HepG2 (cell line): ENCODE results near the gene LDLRAD4. TPM values are rescaled to one million over a fixed set of nuclear protein-coding genes. Genes with fewer than 3 reads are reported as not detected.

Experiments used
- AHR ChIP-seq: IDR thresholded peaks from 2 replicates; pipeline ENCODE4 v1.6.1; 2018; ENCODE audit warnings: missing genetic modification reagents, missing compliant biosample characterization
- ATF7 ChIP-seq, 2 experiments: fragments of 450-650 bp in 1 of 2; sonication (generic) in 1 of 2; formaldehyde crosslinking in 1 of 2; IDR thresholded peaks; 2 replicates each; pipeline versions ENCODE4 v1.4.0 to v1.6.1; 2016 to 2020; ENCODE audit warnings: antibody characterized with exemption in 1 of 2, mild to moderate bottlenecking in 1 of 2, missing genetic modification reagents in 1 of 2
- EP300 ChIP-seq, 3 experiments: sonication (generic) in 1 of 3; formaldehyde crosslinking in 1 of 3; IDR thresholded peaks; 2 replicates each; pipeline versions ENCODE4 v1.5.1 to v1.6.1; 2011 to 2020; ENCODE audit warnings: low read depth in 2 of 3, low read length in 2 of 3, borderline replicate concordance in 1 of 3, improper control_type of control experiment in 1 of 3, mild to moderate bottlenecking in 1 of 3, missing genetic modification reagents in 1 of 3, moderate library complexity in 1 of 3
- GLI4 ChIP-seq: sonication (generic); formaldehyde crosslinking; IDR thresholded peaks from 2 replicates; pipeline ENCODE4 v1.5.1; 2020; ENCODE audit warnings: missing genetic modification reagents, mild to moderate bottlenecking, moderate library complexity, borderline replicate concordance
- HNRNPLL ChIP-seq: fragments of 200-400 bp; formaldehyde crosslinking; IDR thresholded peaks from 2 replicates; pipeline ENCODE4 v1.6.1; 2017; ENCODE audit warnings: mild to moderate bottlenecking, low read depth, low read length; ENCODE audit not compliant: poor library complexity, severe bottlenecking
- IKZF4 ChIP-seq: sonication (generic); formaldehyde crosslinking; IDR thresholded peaks from 2 replicates; pipeline ENCODE4 v1.5.1; 2020; ENCODE audit warnings: borderline replicate concordance, mild to moderate bottlenecking, low read depth, missing genetic modification reagents; ENCODE audit errors: not compliant biosample characterization
- KLF9 ChIP-seq: IDR thresholded peaks from 2 replicates; pipeline ENCODE4 v1.6.1; 2016; ENCODE audit warnings: low read depth
- LBX2 ChIP-seq: sonication (generic); formaldehyde crosslinking; IDR thresholded peaks from 2 replicates; pipeline ENCODE4 v1.5.0; 2020; ENCODE audit warnings: missing genetic modification reagents, mild to moderate bottlenecking, borderline replicate concordance
- MAF1 ChIP-seq: sonication (generic); formaldehyde crosslinking; IDR thresholded peaks from 2 replicates; pipeline ENCODE4 v1.5.0; 2020; ENCODE audit warnings: missing genetic modification reagents, borderline replicate concordance
- NAIF1 ChIP-seq: sonication (generic); formaldehyde crosslinking; IDR thresholded peaks from 2 replicates; pipeline ENCODE4 v1.5.0; 2020; ENCODE audit warnings: mild to moderate bottlenecking, missing genetic modification reagents, borderline replicate concordance
- PITX1 ChIP-seq: sonication (generic); formaldehyde crosslinking; IDR thresholded peaks from 2 replicates; pipeline ENCODE4 v1.5.1; 2020; ENCODE audit warnings: mild to moderate bottlenecking, missing genetic modification reagents
- POLR2AphosphoS5 ChIP-seq: IDR thresholded peaks from 2 replicates; pipeline ENCODE4 v1.6.1; 2012; ENCODE audit warnings: low read depth, low read length
- RFX3 ChIP-seq: IDR thresholded peaks from 2 replicates; pipeline ENCODE4 v1.6.1; 2016; ENCODE audit warnings: missing biosample characterization, missing genetic modification reagents
- RFXANK ChIP-seq: IDR thresholded peaks from 2 replicates; pipeline ENCODE4 v1.6.1; 2016
- RXRA ChIP-seq: sonication (generic); formaldehyde crosslinking; IDR thresholded peaks from 2 replicates; pipeline ENCODE4 v1.5.1; 2020; ENCODE audit warnings: missing genetic modification reagents
- THAP8 ChIP-seq: sonication (generic); formaldehyde crosslinking; IDR thresholded peaks from 2 replicates; pipeline ENCODE4 v1.5.1; 2020; ENCODE audit warnings: missing genetic modification reagents, mild to moderate bottlenecking, borderline replicate concordance
- ZNF280B ChIP-seq: sonication (generic); formaldehyde crosslinking; IDR thresholded peaks from 2 replicates; pipeline ENCODE4 v1.5.0; 2020; ENCODE audit warnings: missing genetic modification reagents, mild to moderate bottlenecking, borderline replicate concordance
- ZNF335 ChIP-seq: sonication (generic); formaldehyde crosslinking; IDR thresholded peaks from 2 replicates; pipeline ENCODE4 v1.4.0; 2020; ENCODE audit warnings: missing genetic modification reagents
- ZNF431 ChIP-seq: sonication (generic); formaldehyde crosslinking; IDR thresholded peaks from 2 replicates; pipeline ENCODE4 v1.9.0; 2022; ENCODE audit warnings: missing genetic modification reagents, low read depth, mild to moderate bottlenecking, borderline replicate concordance
- ZNF441 ChIP-seq: sonication (generic); formaldehyde crosslinking; IDR thresholded peaks from 2 replicates; pipeline ENCODE4 v1.7.0; 2021; ENCODE audit warnings: missing genetic modification reagents, borderline replicate concordance
- ZNF563 ChIP-seq: sonication (generic); formaldehyde crosslinking; IDR thresholded peaks from 2 replicates; pipeline ENCODE4 v1.8.0; 2022; ENCODE audit warnings: mild to moderate bottlenecking, moderate library complexity, missing genetic modification reagents
- ZNF775 ChIP-seq: sonication (generic); formaldehyde crosslinking; IDR thresholded peaks from 2 replicates; pipeline ENCODE4 v1.4.0; 2020; ENCODE audit warnings: missing genetic modification reagents, mild to moderate bottlenecking, moderate library complexity, borderline replicate concordance
- ZNF782 ChIP-seq: sonication (generic); formaldehyde crosslinking; IDR thresholded peaks from 2 replicates; pipeline ENCODE4 v1.4.0; 2020; ENCODE audit warnings: missing genetic modification reagents, mild to moderate bottlenecking, borderline replicate concordance
- polyA plus RNA-seq, 8 experiments: library from polyadenylated mRNA; depleted of rRNA in 3 of 8; stranded (reverse) in 7 of 8; unstranded in 1 of 8; fragments of >200 nt; fragmentation: Illumina TruSeq in 4 of 8; extraction: Trizol in 4 of 8; gene quantifications; 2 replicates each; pipeline versions ENCODE4 v1.2.1 to v1.2.3, GENCODE V29; 2011 to 2016; ENCODE audit warnings: low read depth in 4 of 8, missing spikeins in 1 of 8, mixed read lengths in 1 of 8; ENCODE audit not compliant: insufficient read depth in 1 of 8
- total RNA-seq, 5 experiments: library from RNA; depleted of rRNA; stranded (reverse); fragments of >200 nt; fragmentation: Illumina TruSeq; extraction: Trizol; gene quantifications; 2 replicates each; pipeline ENCODE4 v1.2.3, GENCODE V29; 2016; ENCODE audit warnings: low read depth in 1 of 5
- TF ChIP-seq, protein P1 (sequence below): sonication (generic); formaldehyde crosslinking; IDR thresholded peaks from 2 replicates; pipeline ENCODE4 v1.5.1; 2020; ENCODE audit warnings: missing genetic modification reagents, mild to moderate bottlenecking, borderline replicate concordance
- TF ChIP-seq, protein P2 (sequence below): fragments of 450-650 bp; IDR thresholded peaks from 2 replicates; pipeline ENCODE4 v1.6.1; 2017

The LDLRAD4 gene
- total and polyA plus RNA-seq, 2 of the 13 experiments (the other 11 are each of a cell fraction or from before 2014, with no cell fraction given): 13.6 to 20.9 TPM

DNA sequence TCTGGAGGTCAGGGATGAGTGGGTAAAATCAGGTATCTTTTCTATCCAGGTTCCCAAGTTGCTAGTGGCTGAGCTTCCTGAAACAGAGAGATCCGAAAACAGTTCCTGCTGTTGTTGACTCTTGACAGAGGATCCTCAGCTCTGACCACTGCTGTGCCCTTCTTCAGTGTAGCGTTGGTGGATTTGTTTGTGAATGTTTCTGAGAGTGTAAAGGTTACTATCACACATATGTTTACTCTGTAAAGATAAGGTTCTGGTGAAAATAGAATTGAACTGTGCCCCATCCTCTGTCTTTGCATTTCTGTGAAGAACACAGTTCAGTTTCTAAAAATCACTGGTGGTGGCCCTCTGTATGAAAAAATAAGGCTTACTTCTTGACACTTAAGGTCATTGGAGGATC is 119.8 kb downstream of the LDLRAD4 start (continued):
- TF ChIP-seq, protein P1, sequence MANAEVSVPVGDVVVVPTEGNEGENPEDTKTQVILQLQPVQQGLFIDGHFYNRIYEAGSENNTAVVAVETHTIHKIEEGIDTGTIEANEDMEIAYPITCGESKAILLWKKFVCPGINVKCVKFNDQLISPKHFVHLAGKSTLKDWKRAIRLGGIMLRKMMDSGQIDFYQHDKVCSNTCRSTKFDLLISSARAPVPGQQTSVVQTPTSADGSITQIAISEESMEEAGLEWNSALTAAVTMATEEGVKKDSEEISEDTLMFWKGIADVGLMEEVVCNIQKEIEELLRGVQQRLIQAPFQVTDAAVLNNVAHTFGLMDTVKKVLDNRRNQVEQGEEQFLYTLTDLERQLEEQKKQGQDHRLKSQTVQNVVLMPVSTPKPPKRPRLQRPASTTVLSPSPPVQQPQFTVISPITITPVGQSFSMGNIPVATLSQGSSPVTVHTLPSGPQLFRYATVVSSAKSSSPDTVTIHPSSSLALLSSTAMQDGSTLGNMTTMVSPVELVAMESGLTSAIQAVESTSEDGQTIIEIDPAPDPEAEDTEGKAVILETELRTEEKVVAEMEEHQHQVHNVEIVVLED (CRISPR knock-in tag): no peak
- TF ChIP-seq ZNF441 (peak; percentile 39; the same call in 1 of the 2 replicates), IKZF4 (no peak), POLR2AphosphoS5 (no peak), LBX2 (CRISPR knock-in tag) (no peak), ZNF775 (CRISPR knock-in tag) (no peak), RXRA (CRISPR knock-in tag) (no peak), PITX1 (CRISPR knock-in tag) (peak; percentile 71), GLI4 (no peak), RFX3 (no peak), NAIF1 (CRISPR knock-in tag) (no peak), ZNF782 (CRISPR knock-in tag) (no peak), THAP8 (no peak), RFXANK (CRISPR knock-in tag) (no peak), ZNF280B (no peak), ZNF335 (CRISPR knock-in tag) (0 out of 2 replicates have a peak, but pooled peaks have one; percentile 61), ZNF563 (CRISPR knock-in tag) (no peak), MAF1 (no peak), HNRNPLL (no peak), ATF7 (IDR thresholded peaks at IDR 0.05) (no peak), ATF7 (CRISPR knock-in tag; IDR thresholded peaks at IDR 0.05) (no peak), KLF9 (CRISPR knock-in tag) (no peak), ZNF431 (CRISPR knock-in tag) (no peak), AHR (CRISPR knock-in tag) (no peak), EP300 (IDR thresholded peaks at IDR 0.05; ENCODE audit: low read depth in 2 of 2, low read length in 2 of 2) (peak in 1 of 2 experiments; percentile 55; a peak in 2 of 4 replicates), EP300 (CRISPR knock-in tag; IDR thresholded peaks at IDR 0.05; ENCODE audit: borderline replicate concordance) (no peak)
- TF ChIP-seq, protein P2, sequence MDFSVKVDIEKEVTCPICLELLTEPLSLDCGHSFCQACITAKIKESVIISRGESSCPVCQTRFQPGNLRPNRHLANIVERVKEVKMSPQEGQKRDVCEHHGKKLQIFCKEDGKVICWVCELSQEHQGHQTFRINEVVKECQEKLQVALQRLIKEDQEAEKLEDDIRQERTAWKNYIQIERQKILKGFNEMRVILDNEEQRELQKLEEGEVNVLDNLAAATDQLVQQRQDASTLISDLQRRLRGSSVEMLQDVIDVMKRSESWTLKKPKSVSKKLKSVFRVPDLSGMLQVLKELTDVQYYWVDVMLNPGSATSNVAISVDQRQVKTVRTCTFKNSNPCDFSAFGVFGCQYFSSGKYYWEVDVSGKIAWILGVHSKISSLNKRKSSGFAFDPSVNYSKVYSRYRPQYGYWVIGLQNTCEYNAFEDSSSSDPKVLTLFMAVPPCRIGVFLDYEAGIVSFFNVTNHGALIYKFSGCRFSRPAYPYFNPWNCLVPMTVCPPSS: no peak
